Cardiac fibroblast (primary cell): ENCODE data around the gene MORN1.

Source experiments
- DNase-seq, 2 donors: peaks; one replicate each; pipeline versions ENCODE4 v3.0.0 to v3.0.0-alpha.2; 2010; ENCODE audit warnings: low read depth in 2 of 2
- H3K4me3 ChIP-seq, 2 donors: replicated peaks in 1 of 2; 1 replicate in 1 of 2; 2 replicates in 1 of 2; pipeline ENCODE4 v1.5.1; 2011; ENCODE audit warnings: low read depth in 2 of 2, low read length in 2 of 2, mild to moderate bottlenecking in 2 of 2, moderate library complexity in 1 of 2
- TF ChIP-seq, protein P1 (sequence below): IDR thresholded peaks from one replicate; pipeline ENCODE4 v1.5.1; 2011; ENCODE audit warnings: low read depth, mild to moderate bottlenecking, low read length, inconsistent platforms

The MORN1 gene

DNA sequence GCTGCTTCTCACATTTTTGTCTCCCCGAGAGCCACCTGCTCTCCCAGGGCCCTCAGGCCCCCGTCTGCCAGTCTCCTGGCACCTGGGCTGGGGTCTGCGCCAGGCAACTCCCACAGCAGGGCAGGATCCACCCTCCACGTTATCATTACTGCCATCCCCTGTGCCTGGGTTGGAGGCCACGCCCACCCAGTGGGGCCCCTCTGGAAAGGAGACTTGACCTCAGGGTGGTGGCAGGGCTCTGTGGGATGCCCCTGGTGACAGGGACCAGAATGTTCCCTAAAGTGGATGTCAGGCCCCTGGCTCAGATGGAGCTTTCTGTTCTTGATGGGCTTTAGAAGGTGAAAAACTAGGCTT lies 96.7 kb downstream of the MORN1 start:
- H3K4me3 ChIP-seq, result no peak overlapping the region
- no peak for DNase-seq
- TF ChIP-seq, protein P1, sequence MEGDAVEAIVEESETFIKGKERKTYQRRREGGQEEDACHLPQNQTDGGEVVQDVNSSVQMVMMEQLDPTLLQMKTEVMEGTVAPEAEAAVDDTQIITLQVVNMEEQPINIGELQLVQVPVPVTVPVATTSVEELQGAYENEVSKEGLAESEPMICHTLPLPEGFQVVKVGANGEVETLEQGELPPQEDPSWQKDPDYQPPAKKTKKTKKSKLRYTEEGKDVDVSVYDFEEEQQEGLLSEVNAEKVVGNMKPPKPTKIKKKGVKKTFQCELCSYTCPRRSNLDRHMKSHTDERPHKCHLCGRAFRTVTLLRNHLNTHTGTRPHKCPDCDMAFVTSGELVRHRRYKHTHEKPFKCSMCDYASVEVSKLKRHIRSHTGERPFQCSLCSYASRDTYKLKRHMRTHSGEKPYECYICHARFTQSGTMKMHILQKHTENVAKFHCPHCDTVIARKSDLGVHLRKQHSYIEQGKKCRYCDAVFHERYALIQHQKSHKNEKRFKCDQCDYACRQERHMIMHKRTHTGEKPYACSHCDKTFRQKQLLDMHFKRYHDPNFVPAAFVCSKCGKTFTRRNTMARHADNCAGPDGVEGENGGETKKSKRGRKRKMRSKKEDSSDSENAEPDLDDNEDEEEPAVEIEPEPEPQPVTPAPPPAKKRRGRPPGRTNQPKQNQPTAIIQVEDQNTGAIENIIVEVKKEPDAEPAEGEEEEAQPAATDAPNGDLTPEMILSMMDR, result no peak

DNA sequence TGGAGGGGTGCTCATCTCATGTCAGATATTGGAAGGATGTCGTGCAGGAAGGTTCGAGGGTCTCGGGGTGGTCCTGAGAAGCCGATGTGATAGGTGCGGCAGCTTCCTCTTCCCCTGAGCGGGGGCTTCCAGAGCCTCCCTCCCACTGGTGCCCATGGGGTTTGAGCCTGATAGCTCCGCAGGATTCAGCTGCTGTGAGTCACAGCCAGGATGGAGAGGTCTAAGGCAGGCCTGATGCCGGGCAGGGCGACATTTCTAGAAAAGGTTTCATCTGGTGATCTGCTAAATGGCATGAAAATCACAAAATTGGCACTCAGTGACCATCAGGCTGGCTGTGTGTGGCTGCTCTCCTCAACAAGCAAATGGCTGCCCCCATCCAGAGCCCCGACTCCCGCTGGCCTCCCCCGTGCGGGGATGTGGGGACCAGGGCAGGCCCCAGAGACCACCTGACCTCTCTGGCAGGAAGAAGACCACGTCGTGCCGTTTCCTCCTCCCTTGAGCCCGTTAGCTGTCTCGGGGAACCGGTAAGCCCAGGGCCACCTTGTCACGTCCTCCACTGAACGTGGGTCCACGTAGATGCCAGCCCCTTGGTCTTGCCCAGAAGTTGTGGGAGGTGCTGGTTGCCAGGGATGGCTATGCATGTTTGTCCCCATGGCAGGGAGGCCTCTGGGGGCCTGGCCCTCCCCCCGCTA lies 97.2 kb downstream of the MORN1 start:
- TF ChIP-seq, protein P1, result no peak
- H3K4me3 ChIP-seq, result no peak overlapping the region

DNA sequence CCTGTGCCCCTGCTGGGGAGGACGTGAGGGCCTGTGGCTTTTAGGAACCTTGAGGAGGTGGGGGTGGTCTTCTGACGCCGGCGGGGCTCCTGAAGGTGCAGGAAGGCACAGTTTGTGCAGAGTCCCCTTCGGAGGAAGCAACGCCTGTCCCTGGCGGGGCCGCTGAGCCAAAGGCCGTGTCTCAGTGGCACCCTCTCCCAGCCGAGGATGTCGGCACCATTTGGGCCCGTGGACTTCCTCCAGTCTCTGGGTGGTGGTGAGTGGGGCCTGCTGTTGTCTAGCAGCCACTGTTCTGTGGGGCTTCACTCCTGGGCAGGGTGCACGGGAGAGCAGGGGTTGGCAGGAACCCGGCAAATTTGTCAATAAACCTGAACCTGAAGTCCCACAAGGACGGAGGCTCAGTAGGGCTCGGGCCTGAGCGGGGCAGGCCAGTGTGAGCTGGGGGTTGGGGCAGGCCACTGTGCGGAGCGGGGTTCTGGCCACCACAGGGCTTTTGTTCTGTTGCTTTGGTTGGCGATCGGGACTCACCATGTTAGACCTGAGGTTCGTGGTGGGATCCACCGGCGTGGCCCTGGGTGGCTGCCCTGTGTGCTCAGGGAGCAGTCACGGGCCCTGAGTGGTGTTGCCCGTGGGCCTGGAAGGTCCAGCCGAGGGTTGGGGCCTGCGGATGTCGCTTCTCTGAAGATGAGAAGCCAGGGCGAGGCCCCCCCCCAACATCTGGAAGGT lies 98.5 kb downstream of the MORN1 start:
- no peak overlapping the region for H3K4me3 ChIP-seq
- DNase-seq, result no peak
- TF ChIP-seq, protein P1, result no peak

More for the DNA sequence above, 97.2 kb downstream of the MORN1 start:
- peak; percentile 34 to 55 for DNase-seq

DNA sequence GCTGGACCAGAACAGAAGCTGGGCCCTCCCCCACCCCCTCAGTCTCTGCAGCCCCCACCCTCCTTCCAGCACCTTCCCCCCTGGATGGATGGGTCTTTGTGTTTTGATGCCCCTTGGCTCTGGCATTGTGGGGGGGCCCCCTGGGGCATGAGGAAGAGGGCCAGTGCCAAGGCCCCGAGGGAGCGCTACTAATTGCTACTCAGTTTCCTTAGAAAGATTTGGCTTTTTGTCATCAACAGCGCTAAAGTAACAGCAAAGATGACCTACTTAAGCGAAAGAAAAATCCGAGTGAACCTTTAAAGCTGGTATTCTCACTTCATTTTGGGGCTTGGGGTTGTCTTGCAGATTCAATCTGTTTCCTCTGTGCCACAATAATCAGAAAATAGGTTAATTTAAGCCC lies 99.8 kb downstream of the MORN1 start:
- DNase-seq, result no peak
- peak overlapping the region in 1 of 2 donors; percentile 44 for H3K4me3 ChIP-seq
- TF ChIP-seq, protein P1, result no peak

DNA sequence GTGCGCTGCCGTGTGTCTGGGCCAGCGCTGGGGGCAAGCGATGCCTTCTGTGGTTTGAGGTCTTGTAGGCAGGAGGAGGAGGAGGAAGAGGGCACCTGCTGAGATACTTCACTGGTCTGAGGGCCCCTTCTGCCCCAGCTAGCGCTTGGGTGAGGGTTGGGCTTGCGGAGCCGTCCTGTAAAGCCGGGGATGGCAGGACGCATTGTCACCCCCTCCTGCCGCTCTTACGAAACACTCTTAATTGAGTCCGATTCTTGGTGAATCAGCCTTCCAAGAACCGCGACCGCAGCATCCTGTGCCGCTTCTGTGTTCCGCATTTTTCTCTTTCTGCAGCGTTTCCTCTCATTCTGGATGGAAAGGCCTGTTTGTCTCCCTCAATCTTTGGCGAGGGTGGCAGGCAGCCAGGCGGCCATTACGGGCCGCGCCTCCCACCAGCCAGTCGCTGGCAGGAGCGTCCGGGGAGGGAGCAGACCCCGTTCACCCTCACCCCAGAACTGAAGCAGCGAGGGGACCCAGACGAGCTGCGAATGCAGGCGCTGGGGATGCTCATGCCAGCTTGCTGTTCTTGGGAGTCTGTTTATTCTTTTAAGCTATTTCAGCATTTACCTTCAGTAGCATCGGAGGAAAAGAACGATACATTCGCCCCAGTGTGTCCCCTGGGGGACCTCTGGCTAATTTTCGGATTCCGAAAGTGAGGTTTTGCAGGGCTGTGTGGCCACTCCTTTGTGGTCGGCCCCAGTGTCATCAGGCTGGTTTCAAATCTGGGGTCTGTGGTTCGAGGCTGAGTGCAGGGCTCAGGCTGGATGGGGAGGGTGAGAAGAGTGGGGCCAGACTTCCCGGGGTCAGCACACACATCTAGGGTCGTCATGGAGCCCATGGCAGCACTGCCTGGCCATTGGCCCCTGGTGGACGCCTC lies 100.5 kb downstream of the MORN1 start:
- TF ChIP-seq, protein P1, result no peak
- peak overlapping the region; percentile 21 to 44 for H3K4me3 ChIP-seq
- DNase-seq, result peak; percentile 97 to 99

DNA sequence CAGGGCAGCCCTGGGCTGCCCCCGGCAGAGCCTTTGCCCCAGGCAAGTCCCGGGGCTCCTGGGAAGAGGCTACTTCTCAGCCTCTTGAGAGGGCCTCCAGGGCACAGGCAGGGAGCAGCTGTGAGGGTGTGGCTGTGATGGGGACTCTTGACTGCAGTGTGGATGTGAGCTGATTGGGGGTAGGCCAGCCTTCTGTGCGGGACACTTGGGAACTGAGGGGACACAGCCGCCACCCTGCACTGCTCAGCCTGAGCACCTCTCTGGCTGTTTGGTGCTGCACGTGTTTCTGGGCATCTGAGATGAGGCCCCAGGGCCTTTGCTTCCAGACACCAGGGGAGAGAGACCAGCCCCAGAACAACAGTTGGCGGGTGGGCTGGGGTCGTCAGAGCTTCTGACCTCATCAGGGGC lies 101.2 kb downstream of the MORN1 start:
- TF ChIP-seq, protein P1, result no peak
- no peak overlapping the region for H3K4me3 ChIP-seq
- DNase-seq, result no peak
